GM12875 (cell line): ENCODE results near the gene UBA1.

Source experiments
- H3K4me3 ChIP-seq: one replicate; pipeline ENCODE4 v1.5.1; 2011; ENCODE audit warnings: low read depth, low read length, control low read depth
- TF ChIP-seq, protein P1 (sequence below): IDR thresholded peaks from 2 replicates; pipeline ENCODE4 v1.5.1; 2011; ENCODE audit warnings: low read depth, mild to moderate bottlenecking, control low read depth, inconsistent platforms, low read length, moderate library complexity, borderline replicate concordance; ENCODE audit not compliant: insufficient read depth

UBA1 gene

DNA sequence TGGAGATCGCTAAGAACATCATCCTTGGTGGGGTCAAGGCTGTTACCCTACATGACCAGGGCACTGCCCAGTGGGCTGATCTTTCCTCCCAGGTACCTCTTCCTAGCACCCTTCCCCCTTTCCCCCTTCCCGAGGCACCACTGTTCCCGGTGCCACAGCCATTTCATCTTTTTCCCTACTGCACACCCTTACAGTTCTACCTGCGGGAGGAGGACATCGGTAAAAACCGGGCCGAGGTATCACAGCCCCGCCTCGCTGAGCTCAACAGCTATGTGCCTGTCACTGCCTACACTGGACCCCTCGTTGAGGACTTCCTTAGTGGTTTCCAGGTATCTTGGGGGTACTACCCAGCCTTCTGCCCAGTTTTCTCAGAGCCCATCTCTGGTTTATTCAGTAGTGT is 5.7 kb downstream of the UBA1 start:
- TF ChIP-seq, protein P1, sequence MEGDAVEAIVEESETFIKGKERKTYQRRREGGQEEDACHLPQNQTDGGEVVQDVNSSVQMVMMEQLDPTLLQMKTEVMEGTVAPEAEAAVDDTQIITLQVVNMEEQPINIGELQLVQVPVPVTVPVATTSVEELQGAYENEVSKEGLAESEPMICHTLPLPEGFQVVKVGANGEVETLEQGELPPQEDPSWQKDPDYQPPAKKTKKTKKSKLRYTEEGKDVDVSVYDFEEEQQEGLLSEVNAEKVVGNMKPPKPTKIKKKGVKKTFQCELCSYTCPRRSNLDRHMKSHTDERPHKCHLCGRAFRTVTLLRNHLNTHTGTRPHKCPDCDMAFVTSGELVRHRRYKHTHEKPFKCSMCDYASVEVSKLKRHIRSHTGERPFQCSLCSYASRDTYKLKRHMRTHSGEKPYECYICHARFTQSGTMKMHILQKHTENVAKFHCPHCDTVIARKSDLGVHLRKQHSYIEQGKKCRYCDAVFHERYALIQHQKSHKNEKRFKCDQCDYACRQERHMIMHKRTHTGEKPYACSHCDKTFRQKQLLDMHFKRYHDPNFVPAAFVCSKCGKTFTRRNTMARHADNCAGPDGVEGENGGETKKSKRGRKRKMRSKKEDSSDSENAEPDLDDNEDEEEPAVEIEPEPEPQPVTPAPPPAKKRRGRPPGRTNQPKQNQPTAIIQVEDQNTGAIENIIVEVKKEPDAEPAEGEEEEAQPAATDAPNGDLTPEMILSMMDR = no peak
- no peak overlapping the region for H3K4me3 ChIP-seq

DNA sequence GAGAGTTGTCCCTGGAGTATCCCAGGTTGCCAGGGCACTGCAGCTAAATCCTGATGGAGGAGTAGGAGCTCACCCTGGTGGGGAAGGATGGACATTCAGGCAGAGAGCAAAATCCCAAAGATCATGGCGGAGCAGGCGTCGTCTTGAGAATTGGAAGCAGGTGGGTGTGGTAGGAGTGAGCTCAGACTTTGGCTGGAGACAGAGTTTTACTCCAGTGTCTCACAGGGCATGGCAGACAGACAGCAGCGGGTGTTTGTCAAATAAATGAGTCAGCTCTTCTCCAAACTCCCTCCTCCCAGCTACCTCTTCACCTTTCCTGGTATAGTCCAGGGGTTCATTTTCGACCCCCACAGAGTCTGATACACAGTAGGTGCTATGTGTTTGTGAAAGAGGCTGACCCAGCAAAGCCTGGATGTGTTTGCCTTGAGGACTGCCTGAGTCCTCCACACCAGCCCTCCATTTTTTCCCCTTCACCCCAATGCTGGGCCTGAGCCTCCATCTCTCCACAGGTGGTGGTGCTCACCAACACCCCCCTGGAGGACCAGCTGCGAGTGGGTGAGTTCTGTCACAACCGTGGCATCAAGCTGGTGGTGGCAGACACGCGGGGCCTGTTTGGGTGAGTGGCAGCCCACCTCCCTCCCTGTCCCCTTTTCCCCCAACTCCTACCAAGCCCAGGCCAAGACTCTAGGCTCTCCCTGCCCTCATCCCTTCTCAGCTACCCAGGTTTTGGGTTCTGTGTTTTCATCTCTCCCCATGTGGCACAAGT is 6.9 kb downstream of the UBA1 start:
- TF ChIP-seq, protein P1 = no peak
- no peak overlapping the region for H3K4me3 ChIP-seq

DNA sequence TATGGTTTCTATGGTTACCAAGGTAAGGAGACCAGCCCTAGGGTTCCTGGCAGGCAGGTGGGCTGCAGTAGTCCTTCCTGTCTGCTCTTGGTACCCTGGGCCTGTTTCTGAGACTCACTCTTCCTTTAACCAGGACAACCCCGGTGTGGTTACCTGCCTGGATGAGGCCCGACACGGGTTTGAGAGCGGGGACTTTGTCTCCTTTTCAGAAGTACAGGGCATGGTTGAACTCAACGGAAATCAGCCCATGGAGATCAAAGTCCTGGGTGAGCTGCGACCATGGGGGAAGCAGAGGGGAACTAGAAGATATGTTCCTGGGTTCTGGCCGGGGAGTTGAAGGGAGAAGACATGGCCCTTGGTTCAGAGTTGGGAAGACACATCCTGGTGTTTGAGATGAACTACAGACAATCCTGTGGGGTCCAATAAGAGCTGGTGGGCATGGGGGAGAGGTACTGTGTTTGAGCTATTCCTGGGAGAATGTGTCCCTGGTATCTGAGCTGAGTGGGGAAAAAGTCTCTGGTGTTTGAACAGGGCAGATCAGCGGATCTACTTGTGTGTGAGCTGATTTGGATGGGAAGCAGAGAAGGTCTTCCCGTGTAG is 7.8 kb downstream of the UBA1 start:
- TF ChIP-seq, protein P1 = no peak
- H3K4me3 ChIP-seq = no peak overlapping the region

DNA sequence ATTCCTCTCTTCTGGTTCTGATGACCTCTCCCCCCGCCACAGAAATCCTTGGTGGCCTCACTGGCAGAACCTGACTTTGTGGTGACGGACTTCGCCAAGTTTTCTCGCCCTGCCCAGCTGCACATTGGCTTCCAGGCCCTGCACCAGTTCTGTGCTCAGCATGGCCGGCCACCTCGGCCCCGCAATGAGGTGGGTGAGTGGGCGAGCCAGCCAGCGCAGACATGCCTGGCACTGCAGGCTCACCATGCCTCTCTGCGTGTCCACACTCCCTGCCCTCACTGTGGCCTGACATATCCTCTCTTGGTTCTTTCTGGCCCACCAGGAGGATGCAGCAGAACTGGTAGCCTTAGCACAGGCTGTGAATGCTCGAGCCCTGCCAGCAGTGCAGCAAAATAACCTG is 8.7 kb downstream of the UBA1 start:
- TF ChIP-seq, protein P1 = no peak
- no peak overlapping the region for H3K4me3 ChIP-seq

DNA sequence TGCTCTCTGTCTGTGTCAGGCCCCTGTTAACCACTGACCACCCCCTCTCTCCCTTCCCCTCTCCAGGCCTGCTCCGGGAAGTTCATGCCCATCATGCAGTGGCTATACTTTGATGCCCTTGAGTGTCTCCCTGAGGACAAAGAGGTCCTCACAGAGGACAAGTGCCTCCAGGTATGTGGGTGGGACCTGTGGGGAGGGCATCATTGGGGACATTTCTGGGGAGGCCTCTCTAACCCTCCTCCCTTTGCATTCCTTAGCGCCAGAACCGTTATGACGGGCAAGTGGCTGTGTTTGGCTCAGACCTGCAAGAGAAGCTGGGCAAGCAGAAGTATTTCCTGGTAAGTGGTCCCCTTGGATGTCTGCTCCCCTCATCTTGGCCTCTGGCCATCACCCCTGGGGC is 9.2 kb downstream of the UBA1 start:
- TF ChIP-seq, protein P1 = no peak
- H3K4me3 ChIP-seq = no peak overlapping the region

DNA sequence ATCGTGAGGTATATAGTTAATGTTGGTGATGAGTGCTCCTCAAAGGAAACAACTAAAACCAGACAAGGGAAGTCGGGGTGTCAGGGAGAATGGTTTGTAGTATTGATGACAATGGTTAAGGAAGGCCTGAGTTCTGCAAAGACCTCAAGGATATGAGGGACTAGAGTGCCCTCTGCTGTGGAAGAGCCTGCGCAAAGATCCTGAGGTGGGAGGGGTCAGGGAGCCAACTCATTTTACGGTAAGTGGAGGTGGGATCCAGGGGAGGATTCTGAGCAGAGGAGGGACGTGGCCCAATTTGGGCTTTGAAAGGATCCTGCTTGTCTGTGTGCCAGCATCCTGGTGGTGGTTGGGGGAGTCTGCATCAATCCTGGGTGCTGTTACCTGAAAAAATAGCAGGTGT is 11.3 kb downstream of the UBA1 start:
- TF ChIP-seq, protein P1 = no peak

DNA sequence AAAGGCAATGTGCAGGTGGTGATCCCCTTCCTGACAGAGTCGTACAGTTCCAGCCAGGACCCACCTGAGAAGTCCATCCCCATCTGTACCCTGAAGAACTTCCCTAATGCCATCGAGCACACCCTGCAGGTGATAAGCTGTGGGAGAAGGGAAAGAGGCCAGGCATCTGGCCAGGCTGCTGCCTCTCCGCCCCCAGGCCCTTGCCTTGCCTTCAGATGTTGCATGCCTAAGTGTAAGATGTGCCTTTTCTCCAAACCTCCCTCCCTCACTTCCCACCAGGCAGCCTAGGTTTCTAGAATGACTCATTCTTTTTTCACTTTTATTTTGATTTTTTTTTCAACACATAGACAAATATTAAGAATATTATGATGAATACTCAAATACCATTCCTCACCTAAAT is 12.7 kb downstream of the UBA1 start:
- TF ChIP-seq, protein P1 = no peak
- no peak overlapping the region for H3K4me3 ChIP-seq

More for the DNA sequence above, 11.3 kb downstream of the UBA1 start:
- H3K4me3 ChIP-seq = no peak overlapping the region
